Heart left ventricle (tissue), 16 donors: ENCODE data around the gene ZNF235. TPM values are rescaled to one million over a fixed set of nuclear protein-coding genes. Genes with fewer than 3 reads are reported as not detected.

ENCODE experiments used
- ATAC-seq, 4 donors: fragments of 200-7000 bp; cut with Tn5 transposase; one replicate each; pipeline ENCODE4 v1.9.1; 2020 to 2022; ENCODE audit warnings: moderate library complexity in 4 of 4, mild to moderate bottlenecking in 3 of 4, moderate number of reproducible peaks in 1 of 4
- DNase-seq, 5 donors: peaks; one replicate each; pipeline ENCODE4 v3.0.0-alpha.2; 2020
- H3K27ac ChIP-seq, 12 donors: fragments of 200-600 bp; sonication (generic) in 4 of 12; one replicate each; pipeline versions ENCODE4 v1.5.0 to v1.8.0; 2016 to 2022; ENCODE audit warnings: mild to moderate bottlenecking in 2 of 12
- H3K27me3 ChIP-seq, 9 donors: fragments of 200-600 bp; sonication (generic) in 2 of 9; one replicate each; pipeline versions ENCODE4 v1.5.1 to v1.8.0; 2016 to 2022; ENCODE audit warnings: mild to moderate bottlenecking in 3 of 9
- H3K36me3 ChIP-seq, 9 donors: fragments of 200-600 bp; sonication (generic) in 2 of 9; one replicate each; pipeline versions ENCODE4 v1.5.0 to v1.8.0; 2018 to 2022; ENCODE audit warnings: mild to moderate bottlenecking in 2 of 9
- H3K4me1 ChIP-seq, 12 donors: fragments of 200-600 bp; sonication (generic) in 4 of 12; one replicate each; pipeline versions ENCODE4 v1.5.0 to v1.8.0; 2016 to 2022; ENCODE audit warnings: mild to moderate bottlenecking in 3 of 12
- H3K4me3 ChIP-seq, 12 donors: fragments of 200-600 bp; sonication (generic) in 4 of 12; one replicate each; pipeline versions ENCODE4 v1.5.0 to v1.8.0; 2017 to 2022; ENCODE audit warnings: mild to moderate bottlenecking in 9 of 12, moderate library complexity in 4 of 12
- H3K9me3 ChIP-seq, 12 donors: fragments of 200-600 bp; sonication (generic) in 4 of 12; one replicate each; pipeline versions ENCODE4 v1.5.0 to v1.8.0; 2016 to 2022; ENCODE audit warnings: mild to moderate bottlenecking in 1 of 12
- POLR2A ChIP-seq, 2 donors: fragments of 450-650 bp; IDR thresholded peaks; one replicate each; pipeline ENCODE4 v1.6.1; 2017; ENCODE audit warnings: antibody characterized with exemption in 2 of 2, mild to moderate bottlenecking in 2 of 2, moderate library complexity in 2 of 2
- WGBS, 4 donors: extraction: QIAGEN DNeasy Blood & Tissue Kit in 2 of 4; methylation state at CpG; one replicate each; pipeline versions ENCODE4 v1.1.5 to v1.1.7; 2013 to 2018; 5-methylcytosine and 5-hydroxymethylcytosine counted together
- intact Hi-C, 10 donors: fragments of 100-400 bp; cut with DNase I; formaldehyde crosslinking; loops; one replicate each; pipeline versions ENCODE4 v1.11.1 to v1.14.2; 2022
- polyA plus RNA-seq, 2 donors: library from polyadenylated mRNA; stranded (reverse); fragments of 200-250 nt; gene quantifications; one replicate each; pipeline ENCODE4 v1.2.3, GENCODE V29; 2013
- total RNA-seq, 9 donors: library from RNA; depleted of rRNA in 2 of 9; stranded (reverse); fragments of >200 nt in 2 of 9; fragmentation: NEBNext Ultra II Directional in 3 of 9; extraction: Animal tissue kit (Norgen Biotek cat#: 25700) in 3 of 9; gene quantifications; one replicate each; pipeline versions ENCODE4 v1.1.0 to v1.2.4, GENCODE V29; 2016 to 2023
- TF ChIP-seq, protein P1 (sequence below), 12 donors: fragments of 200-600 bp; sonication (generic) in 4 of 12; IDR thresholded peaks; one replicate each; pipeline versions ENCODE4 v1.5.0 to v1.8.0; 2018 to 2022; ENCODE audit warnings: antibody characterized with exemption in 12 of 12, mild to moderate bottlenecking in 5 of 12
- donor health status: ischemic (EF 13 %, LVEDD 7.1; RV severe dilation, severe dysfunction).
- donor health status: healthy with polysubstance abuse.
- donor health status: DM: no; HTN: yes; CAD: no.
- donor health status: DM: no; HTN: no; CAD: no.
- donor health status: ischemic (EF 25% LVEDD 6.9; RV normal size, moderate dysfunction).
- donor health status: ischemic (EF 25% LVEDD 5.7; RV mildly dilated, moderate dysfunction).
- donor health status: healthy.
- donor health status: DM: yes; HTN: yes; CAD: no.
- donor health status: ischemic (EF 35%, LVEDD 5.7; RV mildly dilated, moderate dysfunction).
- donor health status: nonischemic (EF 11% LVEDD 7.7; RV severe dilation, severe dysfunction).
- donor health status: DM: yes; HTN: yes; CAD: no.
- donor health status: PGD.
- donor health status: ischemic (EF 29% LVEDD 5.4; RV normal size, mild dysfunction).
- donor health status: nonischemic (EF 23%, LVEDD 6.1; RV moderate dilation, normal function).

Gene ZNF235
- total and polyA plus RNA-seq, 11 donors: 1.7 to 6.3 (median 3.8) TPM

DNA sequence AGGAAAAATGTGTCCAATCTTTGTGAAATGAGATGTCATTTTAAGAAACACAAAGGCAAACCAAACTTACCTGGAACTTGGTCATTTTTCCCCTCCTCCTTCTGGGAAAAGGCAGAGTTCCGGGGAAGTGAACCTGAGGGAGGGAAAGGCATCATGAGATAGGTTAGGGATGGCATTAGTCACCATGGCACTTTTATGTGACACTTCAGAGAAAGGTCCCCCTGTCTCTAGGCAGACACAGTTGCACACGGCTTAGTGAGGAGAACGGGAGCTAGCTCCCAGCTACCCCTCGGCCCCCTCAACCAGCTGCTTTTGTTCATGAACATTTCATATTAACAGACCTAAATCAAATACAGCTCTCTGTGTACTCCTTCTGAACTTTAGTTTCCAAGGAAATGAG lies 1.5 kb downstream of the ZNF235 start:
- no peaks in the 10 kb centered on the region for H3K27me3 ChIP-seq
- DNase-seq (no peak), ATAC-seq (no peak)
- peaks cover 0 to 45% (median 41%) of the 10 kb centered on the region in 9 donors for H3K36me3 ChIP-seq
- TF ChIP-seq, protein P1, sequence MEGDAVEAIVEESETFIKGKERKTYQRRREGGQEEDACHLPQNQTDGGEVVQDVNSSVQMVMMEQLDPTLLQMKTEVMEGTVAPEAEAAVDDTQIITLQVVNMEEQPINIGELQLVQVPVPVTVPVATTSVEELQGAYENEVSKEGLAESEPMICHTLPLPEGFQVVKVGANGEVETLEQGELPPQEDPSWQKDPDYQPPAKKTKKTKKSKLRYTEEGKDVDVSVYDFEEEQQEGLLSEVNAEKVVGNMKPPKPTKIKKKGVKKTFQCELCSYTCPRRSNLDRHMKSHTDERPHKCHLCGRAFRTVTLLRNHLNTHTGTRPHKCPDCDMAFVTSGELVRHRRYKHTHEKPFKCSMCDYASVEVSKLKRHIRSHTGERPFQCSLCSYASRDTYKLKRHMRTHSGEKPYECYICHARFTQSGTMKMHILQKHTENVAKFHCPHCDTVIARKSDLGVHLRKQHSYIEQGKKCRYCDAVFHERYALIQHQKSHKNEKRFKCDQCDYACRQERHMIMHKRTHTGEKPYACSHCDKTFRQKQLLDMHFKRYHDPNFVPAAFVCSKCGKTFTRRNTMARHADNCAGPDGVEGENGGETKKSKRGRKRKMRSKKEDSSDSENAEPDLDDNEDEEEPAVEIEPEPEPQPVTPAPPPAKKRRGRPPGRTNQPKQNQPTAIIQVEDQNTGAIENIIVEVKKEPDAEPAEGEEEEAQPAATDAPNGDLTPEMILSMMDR (IDR thresholded peaks at IDR 0.05): no peak
- no peak for TF ChIP-seq POLR2A (IDR thresholded peaks at IDR 0.05)
- no peak overlapping the region for H3K27ac ChIP-seq
- H3K4me1 ChIP-seq: peaks cover 0 to 18% (median 9%) of the 10 kb centered on the region in 12 donors
- peaks cover 0 to 23% (median 0%) of the 10 kb centered on the region in 12 donors for H3K9me3 ChIP-seq
- H3K4me3 ChIP-seq: peak overlapping the region in 4 of 12 donors; percentile 67 to 91 (median 80)
- 78 to 82% (median 79%) methylated on average over 4 of the region's 4 CpGs for WGBS, 4 donors
- intact Hi-C loops: loop anchor here in 3 of 10 donors (10.0 kb wide), 2 partner anchors 51 to 89 kb away; partner anchors contain the start of genes ZNF112 (in 2 of the 3) and ZNF227 (in 1 of the 3)

DNA sequence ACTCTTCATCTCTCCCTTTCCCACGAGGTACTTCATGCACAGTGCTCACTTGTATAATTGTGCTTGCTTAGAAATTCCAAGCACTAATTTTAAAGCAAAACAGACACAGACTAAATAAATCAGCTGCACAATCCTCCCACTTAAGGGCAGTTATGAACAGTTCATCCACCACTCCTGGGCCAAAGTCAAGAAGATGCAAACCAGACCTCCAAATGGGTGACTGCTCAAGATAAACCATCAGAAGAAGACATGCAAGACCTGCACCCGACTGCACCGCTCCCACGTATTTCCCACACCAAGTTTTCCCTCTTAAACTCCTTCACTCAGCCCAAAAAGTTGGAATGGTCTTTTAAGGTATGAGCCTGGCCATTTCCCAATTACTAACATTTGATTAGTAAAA lies 19.9 kb downstream of the ZNF235 start:
- no peak for DNase-seq
- no peak for ATAC-seq
- no peak overlapping the region for H3K4me3 ChIP-seq
- TF ChIP-seq, protein P1 (IDR thresholded peaks at IDR 0.05): no peak
- no peak for TF ChIP-seq POLR2A (IDR thresholded peaks at IDR 0.05)
- H3K36me3 ChIP-seq: peaks cover 4 to 47% (median 29%) of the 10 kb centered on the region in 9 donors
- intact Hi-C loops: loop anchor here in 1 of 10 donors (10.0 kb wide), 1 partner anchor 50 kb away; no protein-coding TSS in a partner anchor
- 74 to 90% (median 85%) methylated on average over 4 of the region's 4 CpGs for WGBS, 4 donors
- H3K27ac ChIP-seq: no peak overlapping the region
- peaks cover 0 to 97% (median 25%) of the 10 kb centered on the region in 12 donors for H3K9me3 ChIP-seq
- no peaks in the 10 kb centered on the region for H3K27me3 ChIP-seq
- no peaks in the 10 kb centered on the region for H3K4me1 ChIP-seq

DNA sequence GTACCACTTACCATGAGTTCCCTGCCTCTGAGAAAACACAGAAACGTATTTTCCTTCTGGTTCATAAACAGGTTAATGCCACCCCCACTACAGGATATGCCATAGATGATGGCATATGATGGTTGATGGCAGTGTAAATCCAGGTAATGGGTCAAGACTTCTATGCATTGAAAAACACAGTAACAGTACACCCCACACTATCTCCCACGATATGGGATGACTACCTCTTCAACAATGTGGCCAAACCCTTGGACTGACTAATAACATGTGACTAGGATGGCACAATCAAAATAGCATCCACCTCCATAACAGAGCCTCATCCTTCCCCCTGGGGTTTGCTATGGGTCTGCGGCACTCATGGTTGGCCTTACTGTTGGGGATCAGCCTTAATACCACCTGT lies 22.0 kb downstream of the ZNF235 start:
- Histone ChIP-seq H3K9me3 (peaks cover 0 to 97% (median 27%) of the 10 kb centered on the region in 12 donors), H3K27me3 (no peaks in the 10 kb centered on the region), H3K27ac (no peak overlapping the region), H3K4me1 (no peaks in the 10 kb centered on the region), H3K36me3 (peaks cover under 1 to 26% (median 9%) of the 10 kb centered on the region in 9 donors), H3K4me3 (no peak overlapping the region)
- intact Hi-C loops: loop anchor here in 1 of 10 donors (10.0 kb wide), 1 partner anchor 48 kb away; no protein-coding TSS in a partner anchor
- ATAC-seq (no peak), DNase-seq (no peak)
- 83 to 96% (median 94%) methylated on average over 3 of the region's 3 CpGs for WGBS, 4 donors
- no peak for TF ChIP-seq POLR2A (IDR thresholded peaks at IDR 0.05)
- TF ChIP-seq, protein P1 (IDR thresholded peaks at IDR 0.05): no peak

DNA sequence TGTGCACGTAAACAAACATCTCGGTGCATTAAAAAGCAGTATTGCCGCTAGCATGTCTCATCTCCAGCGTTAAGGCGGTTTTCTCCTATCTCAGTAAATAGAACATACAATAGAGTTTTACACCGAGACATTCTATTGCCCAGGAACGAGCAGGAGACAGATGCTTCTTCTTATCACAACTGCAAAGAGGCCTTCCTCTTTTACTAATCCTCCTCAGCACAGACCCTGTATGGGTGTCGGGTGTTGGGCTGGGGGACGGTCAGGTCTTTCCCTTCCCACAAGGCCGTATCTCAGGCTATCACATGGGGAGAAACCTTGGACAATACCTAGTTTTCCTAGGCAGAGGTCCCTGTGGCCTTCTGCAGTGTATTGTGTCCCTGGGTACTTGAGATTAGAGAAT lies 23.9 kb downstream of the ZNF235 start:
- Histone ChIP-seq H3K9me3 (peaks cover 0 to 97% (median 30%) of the 10 kb centered on the region in 12 donors), H3K27me3 (no peaks in the 10 kb centered on the region), H3K4me3 (no peak overlapping the region), H3K27ac (no peak overlapping the region), H3K36me3 (peaks cover 0 to 11% (median 0%) of the 10 kb centered on the region in 9 donors), H3K4me1 (no peaks in the 10 kb centered on the region)
- WGBS, 4 donors: 93 to 97% (median 94%) methylated on average over 10 of the region's 10 CpGs
- ATAC-seq (no peak), DNase-seq (no peak)
- TF ChIP-seq POLR2A (IDR thresholded peaks at IDR 0.05): no peak
- TF ChIP-seq, protein P1 (IDR thresholded peaks at IDR 0.05): no peak
- intact Hi-C loops: loop anchor here in 1 of 10 donors (10.0 kb wide), 1 partner anchor 46 kb away; no protein-coding TSS in a partner anchor
